ENCODE measurements around the gene CD7.

DNA sequence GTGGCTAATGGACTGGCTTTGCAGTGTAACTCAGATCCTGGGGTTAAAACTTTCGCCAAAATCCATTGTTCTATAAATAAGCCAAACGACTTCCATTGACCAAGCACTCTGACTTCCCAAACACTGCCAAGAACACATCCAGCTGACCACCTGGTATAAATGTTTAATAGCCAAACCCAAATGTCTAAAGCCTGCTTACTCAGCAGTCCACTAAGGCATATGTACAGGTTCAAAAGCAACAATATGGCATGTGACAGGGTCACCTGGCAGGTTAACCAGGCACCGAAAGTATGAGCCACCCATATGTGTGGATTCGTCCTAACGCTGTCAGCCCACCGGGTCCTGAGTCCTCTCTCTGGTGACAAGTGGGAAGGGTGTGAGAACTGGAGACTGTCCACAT lies 46.0 kb downstream of the CD7 start:
- TF ChIP-seq, protein P1, sequence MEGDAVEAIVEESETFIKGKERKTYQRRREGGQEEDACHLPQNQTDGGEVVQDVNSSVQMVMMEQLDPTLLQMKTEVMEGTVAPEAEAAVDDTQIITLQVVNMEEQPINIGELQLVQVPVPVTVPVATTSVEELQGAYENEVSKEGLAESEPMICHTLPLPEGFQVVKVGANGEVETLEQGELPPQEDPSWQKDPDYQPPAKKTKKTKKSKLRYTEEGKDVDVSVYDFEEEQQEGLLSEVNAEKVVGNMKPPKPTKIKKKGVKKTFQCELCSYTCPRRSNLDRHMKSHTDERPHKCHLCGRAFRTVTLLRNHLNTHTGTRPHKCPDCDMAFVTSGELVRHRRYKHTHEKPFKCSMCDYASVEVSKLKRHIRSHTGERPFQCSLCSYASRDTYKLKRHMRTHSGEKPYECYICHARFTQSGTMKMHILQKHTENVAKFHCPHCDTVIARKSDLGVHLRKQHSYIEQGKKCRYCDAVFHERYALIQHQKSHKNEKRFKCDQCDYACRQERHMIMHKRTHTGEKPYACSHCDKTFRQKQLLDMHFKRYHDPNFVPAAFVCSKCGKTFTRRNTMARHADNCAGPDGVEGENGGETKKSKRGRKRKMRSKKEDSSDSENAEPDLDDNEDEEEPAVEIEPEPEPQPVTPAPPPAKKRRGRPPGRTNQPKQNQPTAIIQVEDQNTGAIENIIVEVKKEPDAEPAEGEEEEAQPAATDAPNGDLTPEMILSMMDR (conservative IDR thresholded peaks at IDR 0.05; ENCODE audit: low read depth, low read length): no peak
- TF ChIP-seq EZH2 (IDR thresholded peaks at IDR 0.05; ENCODE audit: borderline replicate concordance, low read depth, low read length, poor library complexity, severe bottlenecking): no peak

Measured in A673 (cell line).